Activated CD4-positive, alpha-beta T cell treated with anti-CD3 and anti-CD28 coated beads, Interleukin-2, Interleukin-6, amounts not matched to agents 100 ng/mL and 50 ng/mL, durations not matched to agents 16 hours and 8 hours (primary cell): ENCODE measurements around the gene THPO.

Source experiments
- DNase-seq: peaks from one replicate; pipeline ENCODE4 v3.0.0-alpha.2; 2020

Gene THPO

DNA sequence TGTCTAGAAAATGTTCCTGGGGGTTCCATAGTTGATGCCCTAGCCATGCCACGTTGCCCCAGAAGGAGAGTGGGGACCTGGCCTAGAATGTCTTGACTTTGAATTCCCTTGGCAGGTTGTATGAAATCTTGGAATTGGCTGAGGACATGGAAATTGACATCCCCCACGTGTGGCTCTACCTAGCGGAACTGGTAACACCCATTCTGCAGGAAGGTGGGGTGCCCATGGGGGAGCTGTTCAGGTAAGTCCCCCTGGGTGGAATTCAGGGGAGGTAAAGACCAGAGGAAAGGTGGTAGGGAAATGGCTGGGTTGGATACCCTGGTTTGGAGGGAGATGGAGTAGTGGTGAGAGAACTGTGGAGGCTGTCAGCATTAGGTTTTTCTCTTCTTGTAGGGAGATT, 49.5 kb downstream of the THPO start:
- DNase-seq, result no peak

GRCh38 chr3:184327171-184327570, 50.8 kb downstream of the THPO start:
- DNase-seq, result no peak

DNA sequence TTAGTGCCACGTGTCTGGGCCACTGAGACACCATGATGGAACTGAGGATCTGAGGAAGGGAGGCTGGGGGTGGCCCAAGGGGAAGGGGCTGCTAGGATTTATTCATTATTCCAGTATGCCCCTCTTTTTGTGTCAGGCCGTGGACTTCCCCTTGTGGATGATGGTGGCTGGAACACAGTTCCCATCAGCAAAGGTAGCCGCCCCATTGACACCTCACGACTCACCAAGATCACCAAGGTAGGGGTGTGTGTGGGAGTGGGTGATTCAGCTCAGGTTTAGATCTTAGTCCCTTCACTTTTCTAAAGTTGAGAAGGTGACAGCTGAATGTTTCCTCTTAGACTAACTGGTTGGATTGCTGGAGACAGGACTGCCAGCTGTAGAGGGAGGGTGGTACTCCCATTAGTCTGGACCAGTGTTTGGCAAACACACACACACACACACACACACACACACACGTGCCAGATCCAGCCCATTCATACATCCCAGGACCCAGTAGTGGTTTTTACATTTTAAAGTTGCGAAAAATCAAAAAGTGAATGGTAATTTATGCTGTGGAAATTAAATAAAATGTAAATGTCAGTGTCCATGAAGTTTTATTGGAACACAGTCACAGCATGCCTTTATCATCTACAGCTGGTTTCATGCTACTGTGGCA, 52.2 kb downstream of the THPO start:
- DNase-seq, result no peak

- DNase-seq, result no peak
Measured at GRCh38 chr3:184325269-184325668, 52.7 kb downstream of the THPO start.

DNA sequence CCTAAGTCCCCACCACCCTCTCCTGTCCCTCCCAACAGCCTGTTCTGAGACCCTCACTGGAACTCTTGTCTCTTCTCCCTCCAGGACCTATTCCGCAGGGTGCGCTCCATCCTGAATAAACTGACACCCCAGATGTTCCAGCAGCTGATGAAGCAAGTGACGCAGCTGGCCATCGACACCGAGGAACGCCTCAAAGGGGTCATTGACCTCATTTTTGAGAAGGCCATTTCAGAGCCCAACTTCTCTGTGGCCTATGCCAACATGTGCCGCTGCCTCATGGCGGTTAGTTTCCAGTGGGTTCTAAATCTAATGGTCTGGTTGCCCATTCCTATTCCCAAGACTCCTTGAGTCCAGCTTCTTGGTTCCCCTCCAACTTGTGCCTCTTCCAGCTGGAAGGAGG, 54.3 kb downstream of the THPO start:
- DNase-seq, result no peak

GRCh38 chr3:184322731-184323487, 55.1 kb downstream of the THPO start:
- DNase-seq, result no peak
